ENCODE data around the gene MRPL37.

MRPL37 gene

DNA sequence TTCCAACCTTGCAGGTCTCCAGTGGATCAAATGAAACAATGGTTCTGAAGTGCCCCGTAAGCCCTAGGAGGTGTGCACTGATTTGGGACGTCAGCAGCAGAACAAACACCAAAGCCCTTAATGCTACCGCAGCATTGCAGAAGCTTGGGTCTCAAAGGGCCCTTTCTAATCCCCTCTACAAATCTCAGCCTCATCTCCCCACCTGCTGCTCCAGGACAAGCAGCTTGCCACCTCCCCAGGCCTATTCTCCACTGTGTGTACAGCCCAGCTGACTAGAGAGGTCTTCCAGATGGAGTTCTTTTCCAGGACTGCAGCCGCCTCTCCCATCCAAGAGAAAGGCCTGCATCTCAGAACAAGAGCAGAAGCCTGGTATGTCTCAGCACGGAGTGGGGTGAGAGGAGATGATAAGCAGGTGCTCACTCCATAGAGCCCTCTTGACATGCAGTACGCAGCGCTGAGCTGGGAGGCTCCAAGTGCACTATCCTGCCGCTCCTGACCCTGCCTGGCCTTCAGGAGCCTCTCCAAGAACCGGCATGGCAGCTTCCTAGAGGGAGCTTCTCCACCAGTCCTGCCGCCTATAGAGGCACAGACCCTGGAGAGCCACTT lies 46.3 kb downstream of the MRPL37 start:
- Histone ChIP-seq H3K36me3 (ENCODE audit: low read length) (no peaks in the 10 kb centered on the region), H3K79me2 (ENCODE audit: insufficient read depth, low read length) (no peaks in the 10 kb centered on the region)

DNA sequence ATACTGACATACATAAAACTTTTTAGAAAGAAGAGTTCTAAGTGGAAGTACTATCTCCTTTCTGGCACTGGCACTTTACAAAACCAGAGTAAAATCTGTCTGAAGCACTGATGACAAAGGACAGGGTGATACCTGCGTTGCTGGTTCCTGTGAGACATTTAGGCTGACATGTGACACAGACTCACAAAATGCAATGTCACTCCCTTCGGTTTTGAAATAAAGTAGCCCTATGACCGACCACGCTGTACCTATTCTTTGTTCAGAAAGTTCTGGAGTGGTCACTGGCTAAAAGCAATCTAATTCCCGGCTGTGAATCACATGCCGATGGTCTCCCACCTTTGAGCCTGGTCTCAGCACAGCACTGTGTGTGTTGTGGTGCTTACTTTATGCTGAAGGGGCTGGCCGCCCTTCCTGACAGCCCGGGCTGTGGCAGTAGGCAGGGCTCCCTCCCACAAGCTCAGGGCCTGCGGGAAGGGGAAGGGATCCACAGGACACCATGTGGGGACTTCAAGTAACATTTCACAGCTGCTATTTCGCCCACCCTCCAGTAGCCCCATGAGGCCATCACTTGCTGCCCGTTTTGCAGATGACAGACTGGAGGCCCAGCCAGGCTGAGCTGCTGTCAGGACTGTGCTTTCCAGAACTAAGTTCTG lies 48.0 kb downstream of the MRPL37 start:
- no peak overlapping the region for H3K27ac ChIP-seq (ENCODE audit: low read depth, low read length)
- no peak overlapping the region for H2AFZ ChIP-seq (ENCODE audit: low read depth, low read length, severe bottlenecking)
- H3K27me3 ChIP-seq (ENCODE audit: low read length) = no peaks in the 10 kb centered on the region
- TF ChIP-seq EZH2phosphoT487 (conservative IDR thresholded peaks at IDR 0.05; ENCODE audit: low read length) = no peak
- TF ChIP-seq, protein P1, sequence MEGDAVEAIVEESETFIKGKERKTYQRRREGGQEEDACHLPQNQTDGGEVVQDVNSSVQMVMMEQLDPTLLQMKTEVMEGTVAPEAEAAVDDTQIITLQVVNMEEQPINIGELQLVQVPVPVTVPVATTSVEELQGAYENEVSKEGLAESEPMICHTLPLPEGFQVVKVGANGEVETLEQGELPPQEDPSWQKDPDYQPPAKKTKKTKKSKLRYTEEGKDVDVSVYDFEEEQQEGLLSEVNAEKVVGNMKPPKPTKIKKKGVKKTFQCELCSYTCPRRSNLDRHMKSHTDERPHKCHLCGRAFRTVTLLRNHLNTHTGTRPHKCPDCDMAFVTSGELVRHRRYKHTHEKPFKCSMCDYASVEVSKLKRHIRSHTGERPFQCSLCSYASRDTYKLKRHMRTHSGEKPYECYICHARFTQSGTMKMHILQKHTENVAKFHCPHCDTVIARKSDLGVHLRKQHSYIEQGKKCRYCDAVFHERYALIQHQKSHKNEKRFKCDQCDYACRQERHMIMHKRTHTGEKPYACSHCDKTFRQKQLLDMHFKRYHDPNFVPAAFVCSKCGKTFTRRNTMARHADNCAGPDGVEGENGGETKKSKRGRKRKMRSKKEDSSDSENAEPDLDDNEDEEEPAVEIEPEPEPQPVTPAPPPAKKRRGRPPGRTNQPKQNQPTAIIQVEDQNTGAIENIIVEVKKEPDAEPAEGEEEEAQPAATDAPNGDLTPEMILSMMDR (IDR thresholded peaks at IDR 0.05; ENCODE audit: insufficient read depth, low read length, poor library complexity, severe bottlenecking) = no peak
- no peaks in the 10 kb centered on the region for H3K9me2 ChIP-seq (replicated peaks; ENCODE audit: insufficient read depth, low read length)
- H3K4me2 ChIP-seq (ENCODE audit: low read depth, low read length, poor library complexity, severe bottlenecking) = no peak overlapping the region
- no peaks in the 10 kb centered on the region for H3K36me3 ChIP-seq (ENCODE audit: low read length)
- H3K9ac ChIP-seq (ENCODE audit: low read length) = no peak overlapping the region
- H3K79me2 ChIP-seq (ENCODE audit: insufficient read depth, low read length) = no peaks in the 10 kb centered on the region
- H3K4me3 ChIP-seq (ENCODE audit: insufficient read depth, low read length, poor library complexity, severe bottlenecking) = no peak overlapping the region
- no peaks in the 10 kb centered on the region for H3F3A ChIP-seq (ENCODE audit: insufficient read depth)
- no peaks in the 10 kb centered on the region for H4K20me1 ChIP-seq (ENCODE audit: low read depth, low read length)
- H3K9me3 ChIP-seq (ENCODE audit: insufficient read depth, low read length) = no peaks in the 10 kb centered on the region

More for the DNA sequence above, 46.3 kb downstream of the MRPL37 start:
- no peak for TF ChIP-seq EZH2phosphoT487 (conservative IDR thresholded peaks at IDR 0.05; ENCODE audit: low read length)
- TF ChIP-seq, protein P1 (IDR thresholded peaks at IDR 0.05; ENCODE audit: insufficient read depth, low read length, poor library complexity, severe bottlenecking) = no peak
- Histone ChIP-seq H2AFZ (ENCODE audit: low read depth, low read length, severe bottlenecking) (no peak overlapping the region), H3K27me3 (ENCODE audit: low read length) (no peaks in the 10 kb centered on the region), H3K4me2 (ENCODE audit: low read depth, low read length, poor library complexity, severe bottlenecking) (no peak overlapping the region), H3F3A (ENCODE audit: insufficient read depth) (no peaks in the 10 kb centered on the region), H3K4me3 (ENCODE audit: insufficient read depth, low read length, poor library complexity, severe bottlenecking) (no peak overlapping the region), H3K9me2 (replicated peaks; ENCODE audit: insufficient read depth, low read length) (no peaks in the 10 kb centered on the region), H4K20me1 (ENCODE audit: low read depth, low read length) (no peaks in the 10 kb centered on the region), H3K27ac (ENCODE audit: low read depth, low read length) (no peak overlapping the region), H3K9ac (ENCODE audit: low read length) (no peak overlapping the region), H3K9me3 (ENCODE audit: insufficient read depth, low read length) (no peaks in the 10 kb centered on the region)

DNA sequence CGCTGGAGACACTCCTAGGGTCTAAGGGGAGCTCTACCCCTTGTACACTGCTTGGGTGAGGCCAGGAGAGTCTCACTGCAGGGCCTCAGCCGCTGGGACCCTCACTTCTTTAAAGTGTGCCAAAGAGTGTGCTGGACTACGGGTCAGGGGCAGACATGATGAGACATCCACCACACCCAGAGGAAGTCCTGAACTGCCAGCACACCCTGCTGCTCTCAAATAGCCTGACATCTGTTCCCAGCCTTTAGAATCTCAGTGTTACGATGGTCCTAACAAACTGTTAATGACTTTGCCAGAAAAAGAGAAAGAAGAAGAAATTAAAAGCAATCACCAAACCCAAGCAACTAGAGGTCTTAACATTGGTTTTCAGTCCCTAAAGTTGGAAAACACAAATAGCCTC lies 49.0 kb downstream of the MRPL37 start:
- Histone ChIP-seq H2AFZ (ENCODE audit: low read depth, low read length, severe bottlenecking) (no peak overlapping the region), H3K9me2 (replicated peaks; ENCODE audit: insufficient read depth, low read length) (no peaks in the 10 kb centered on the region), H3K27me3 (ENCODE audit: low read length) (no peaks in the 10 kb centered on the region), H4K20me1 (ENCODE audit: low read depth, low read length) (no peaks in the 10 kb centered on the region), H3K9me3 (ENCODE audit: insufficient read depth, low read length) (no peaks in the 10 kb centered on the region), H3K9ac (ENCODE audit: low read length) (no peak overlapping the region), H3K4me2 (ENCODE audit: low read depth, low read length, poor library complexity, severe bottlenecking) (no peak overlapping the region), H3F3A (ENCODE audit: insufficient read depth) (no peaks in the 10 kb centered on the region), H3K36me3 (ENCODE audit: low read length) (no peaks in the 10 kb centered on the region), H3K27ac (ENCODE audit: low read depth, low read length) (no peak overlapping the region), H3K79me2 (ENCODE audit: insufficient read depth, low read length) (no peaks in the 10 kb centered on the region), H3K4me3 (ENCODE audit: insufficient read depth, low read length, poor library complexity, severe bottlenecking) (no peak overlapping the region)
- TF ChIP-seq EZH2phosphoT487 (conservative IDR thresholded peaks at IDR 0.05; ENCODE audit: low read length) = no peak
- TF ChIP-seq, protein P1 (IDR thresholded peaks at IDR 0.05; ENCODE audit: insufficient read depth, low read length, poor library complexity, severe bottlenecking) = no peak
